ENCODE results near the gene NACAD.

DNA sequence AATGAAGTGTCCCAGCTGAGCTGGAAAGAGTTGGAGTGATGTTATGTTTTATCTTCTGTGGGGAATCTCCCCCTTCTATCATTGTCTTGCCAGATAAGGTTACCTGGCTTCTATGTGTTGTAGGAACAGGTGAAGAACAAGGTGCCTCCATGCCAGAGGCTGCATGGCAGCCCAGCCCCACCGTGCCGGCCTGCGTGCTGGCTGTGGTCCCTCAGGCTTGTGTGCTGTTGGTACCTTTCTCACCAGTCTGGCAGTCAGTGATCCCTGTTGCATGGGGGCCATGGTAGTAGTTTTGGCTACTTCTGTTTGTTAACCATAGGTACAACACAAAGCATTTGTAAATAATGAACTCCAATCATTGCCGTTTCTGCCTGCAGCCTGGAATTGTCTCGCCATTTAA lies 50.9 kb downstream of the NACAD start:
- no peak for TF ChIP-seq EZH2 (IDR thresholded peaks at IDR 0.05; ENCODE audit: insufficient read depth, low read length)
- TF ChIP-seq, protein P1, sequence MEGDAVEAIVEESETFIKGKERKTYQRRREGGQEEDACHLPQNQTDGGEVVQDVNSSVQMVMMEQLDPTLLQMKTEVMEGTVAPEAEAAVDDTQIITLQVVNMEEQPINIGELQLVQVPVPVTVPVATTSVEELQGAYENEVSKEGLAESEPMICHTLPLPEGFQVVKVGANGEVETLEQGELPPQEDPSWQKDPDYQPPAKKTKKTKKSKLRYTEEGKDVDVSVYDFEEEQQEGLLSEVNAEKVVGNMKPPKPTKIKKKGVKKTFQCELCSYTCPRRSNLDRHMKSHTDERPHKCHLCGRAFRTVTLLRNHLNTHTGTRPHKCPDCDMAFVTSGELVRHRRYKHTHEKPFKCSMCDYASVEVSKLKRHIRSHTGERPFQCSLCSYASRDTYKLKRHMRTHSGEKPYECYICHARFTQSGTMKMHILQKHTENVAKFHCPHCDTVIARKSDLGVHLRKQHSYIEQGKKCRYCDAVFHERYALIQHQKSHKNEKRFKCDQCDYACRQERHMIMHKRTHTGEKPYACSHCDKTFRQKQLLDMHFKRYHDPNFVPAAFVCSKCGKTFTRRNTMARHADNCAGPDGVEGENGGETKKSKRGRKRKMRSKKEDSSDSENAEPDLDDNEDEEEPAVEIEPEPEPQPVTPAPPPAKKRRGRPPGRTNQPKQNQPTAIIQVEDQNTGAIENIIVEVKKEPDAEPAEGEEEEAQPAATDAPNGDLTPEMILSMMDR (IDR thresholded peaks at IDR 0.05; ENCODE audit: insufficient read depth, low read depth, low read length): no peak

Measured in astrocyte (in vitro differentiated cells and primary cell).